ENCODE measurements around the gene COX15.
"Not testable (repeated sequence)": the region's sequence is repeated elsewhere in the genome, so short reads cannot be mapped to it uniquely, and the experiment has no call there.

Gene COX15

GRCh38 chr10:99748823-99749451 is 17.0 kb upstream of the COX15 start:
- Histone ChIP-seq H3K27ac (no peak overlapping the region), H3K27me3 (replicated peaks) (no peaks in the 10 kb centered on the region), H3K36me3 (replicated peaks) (peaks cover 14% of the 10 kb centered on the region), H3K4me3 (ENCODE audit: low read depth, low read length) (no peak overlapping the region)
- in situ Hi-C loops (cut with HindIII; ENCODE audit: low pct_ligation_motif_present, low sequenced_read_pairs), result no loop called here
- no peak for DNase-seq
- no peak for TF ChIP-seq CTCF (IDR thresholded peaks at IDR 0.05; ENCODE audit: low read depth, low read length, missing control alignments)

- H3K27ac ChIP-seq; DNase-seq; H3K27me3 ChIP-seq (replicated peaks); in situ Hi-C loops (cut with HindIII; ENCODE audit: low pct_ligation_motif_present, low sequenced_read_pairs); H3K4me3 ChIP-seq (ENCODE audit: low read depth, low read length): not testable (repeated sequence)
- peaks cover 20% of the 10 kb centered on the region for H3K36me3 ChIP-seq (replicated peaks)
These were observed 14.2 kb upstream of the COX15 start for GRCh38 chr10:99746166-99746565.

- Histone ChIP-seq H3K4me3 (ENCODE audit: low read depth, low read length) (no peak overlapping the region), H3K27me3 (replicated peaks) (no peaks in the 10 kb centered on the region), H3K36me3 (replicated peaks) (peaks cover 33% of the 10 kb centered on the region), H3K27ac (no peak overlapping the region)
- no peak for DNase-seq
- TF ChIP-seq CTCF (IDR thresholded peaks at IDR 0.05; ENCODE audit: low read depth, low read length, missing control alignments), result no peak
- in situ Hi-C loops (cut with HindIII; ENCODE audit: low pct_ligation_motif_present, low sequenced_read_pairs), result no loop called here
These were observed 11.9 kb upstream of the COX15 start for GRCh38 chr10:99743841-99744240.

GRCh38 chr10:99742701-99743100 is 10.8 kb upstream of the COX15 start:
- TF ChIP-seq CTCF (IDR thresholded peaks at IDR 0.05; ENCODE audit: low read depth, low read length, missing control alignments), result no peak
- in situ Hi-C loops (cut with HindIII; ENCODE audit: low pct_ligation_motif_present, low sequenced_read_pairs), result no loop called here
- Histone ChIP-seq H3K27me3 (replicated peaks) (no peaks in the 10 kb centered on the region), H3K36me3 (replicated peaks) (peaks cover 33% of the 10 kb centered on the region), H3K4me3 (ENCODE audit: low read depth, low read length) (no peak overlapping the region), H3K27ac (no peak overlapping the region)
- no peak for DNase-seq

DNA sequence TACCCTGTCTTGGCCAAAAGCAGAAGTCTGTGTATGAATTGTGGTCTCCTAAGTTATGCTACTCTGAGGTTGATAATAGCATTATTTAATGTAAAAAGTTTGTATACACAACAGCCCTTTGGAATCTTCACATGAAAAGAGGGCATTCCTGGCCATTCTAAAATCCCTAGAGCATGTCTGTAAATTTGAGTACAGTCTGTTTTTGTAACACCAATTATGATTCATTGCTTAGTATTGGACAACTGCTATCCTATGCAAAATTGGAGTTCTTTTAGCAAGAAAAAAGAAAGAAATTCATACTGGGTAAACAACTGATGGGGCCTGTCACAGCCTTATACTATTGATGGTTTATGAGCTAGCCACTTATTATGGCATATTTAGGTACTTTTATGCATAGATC is 10.3 kb upstream of the COX15 start:
- in situ Hi-C loops (cut with HindIII; ENCODE audit: low pct_ligation_motif_present, low sequenced_read_pairs), result no loop called here
- TF ChIP-seq CTCF (IDR thresholded peaks at IDR 0.05; ENCODE audit: low read depth, low read length, missing control alignments), result no peak
- peaks cover 34% of the 10 kb centered on the region for H3K36me3 ChIP-seq (replicated peaks)
- no peak for DNase-seq
- H3K27ac ChIP-seq, result no peak overlapping the region
- H3K4me3 ChIP-seq (ENCODE audit: low read depth, low read length), result no peak overlapping the region
- no peaks in the 10 kb centered on the region for H3K27me3 ChIP-seq (replicated peaks)

GRCh38 chr10:99740933-99741559 is 9.1 kb upstream of the COX15 start:
- H3K4me3 ChIP-seq (ENCODE audit: low read depth, low read length), result no peak overlapping the region
- no peak for TF ChIP-seq CTCF (IDR thresholded peaks at IDR 0.05; ENCODE audit: low read depth, low read length, missing control alignments)
- H3K27ac ChIP-seq, result no peak overlapping the region
- peaks cover 31% of the 10 kb centered on the region for H3K36me3 ChIP-seq (replicated peaks)
- DNase-seq, result no peak
- in situ Hi-C loops (cut with HindIII; ENCODE audit: low pct_ligation_motif_present, low sequenced_read_pairs), result no loop called here
- no peaks in the 10 kb centered on the region for H3K27me3 ChIP-seq (replicated peaks)
